HG02943 (cell line): ENCODE data around the gene B4GALNT3.

Experiments
- ATAC-seq: cut with Tn5 transposase; IDR thresholded peaks from one replicate; pipeline ENCODE4 v1.9.1; 2021; ENCODE audit warnings: mild to moderate bottlenecking, low read depth, moderate library complexity; ENCODE audit not compliant: unreplicated experiment

B4GALNT3 gene

GRCh38 chr12:466762-467161, 7.0 kb downstream of the B4GALNT3 start:
- no peak for ATAC-seq

- ATAC-seq, result no peak
Measured at GRCh38 chr12:467591-467990, 7.9 kb downstream of the B4GALNT3 start.

- ATAC-seq, result no peak
Measured at GRCh38 chr12:468671-469389, 9.1 kb downstream of the B4GALNT3 start.

GRCh38 chr12:470133-470532, 10.4 kb downstream of the B4GALNT3 start:
- no peak for ATAC-seq

- ATAC-seq, result no peak
Measured at GRCh38 chr12:473198-473597, 13.5 kb downstream of the B4GALNT3 start.

GRCh38 chr12:473863-474577, 14.3 kb downstream of the B4GALNT3 start:
- ATAC-seq, result no peak

GRCh38 chr12:475286-475685, 15.5 kb downstream of the B4GALNT3 start:
- ATAC-seq, result no peak

GRCh38 chr12:479161-479560, 19.4 kb downstream of the B4GALNT3 start:
- ATAC-seq, result no peak

GRCh38 chr12:480831-481816, 21.4 kb downstream of the B4GALNT3 start:
- ATAC-seq, result no peak

GRCh38 chr12:482061-482460, 22.3 kb downstream of the B4GALNT3 start:
- no peak for ATAC-seq

- ATAC-seq, result no peak
Measured at GRCh38 chr12:484096-484495, 24.4 kb downstream of the B4GALNT3 start.

- no peak for ATAC-seq
Measured at GRCh38 chr12:490260-490659, 30.5 kb downstream of the B4GALNT3 start.

- no peak for ATAC-seq
Measured at GRCh38 chr12:495466-495865, 35.7 kb downstream of the B4GALNT3 start.

GRCh38 chr12:496736-497135, 37.0 kb downstream of the B4GALNT3 start:
- ATAC-seq, result no peak

GRCh38 chr12:497501-498160, 37.9 kb downstream of the B4GALNT3 start:
- ATAC-seq, result no peak

- ATAC-seq, result no peak
Measured at GRCh38 chr12:499837-500458, 40.2 kb downstream of the B4GALNT3 start.

- ATAC-seq, result no peak
Measured at GRCh38 chr12:501722-502447, 42.1 kb downstream of the B4GALNT3 start.

GRCh38 chr12:503111-503761, 43.5 kb downstream of the B4GALNT3 start:
- no peak for ATAC-seq

- no peak for ATAC-seq
Measured at GRCh38 chr12:505221-505620, 45.5 kb downstream of the B4GALNT3 start.
